ENCODE measurements around the gene THRSP. TPM values are rescaled to one million over a fixed set of nuclear protein-coding genes. Genes with fewer than 3 reads are reported as not detected.
A peak's percentile ranks its signal among the peaks of the same experiment; 100 is the strongest.

THRSP gene
- total and polyA plus RNA-seq, 8 donors: 0.33 to 1.4 (median 0.55) TPM; not detected in 5

- Histone ChIP-seq H3K4me1 (peaks cover 23 to 36% (median 27%) of the 10 kb centered on the region in 4 donors), H3K9me3 (no peaks in the 10 kb centered on the region), H3K4me3 (no peak overlapping the region), H3K36me3 (no peaks in the 10 kb centered on the region), H3K27ac (peak overlapping the region; percentile 71 to 83 (median 79)), H3K27me3 (no peaks in the 10 kb centered on the region)
- peak in 2 of 3 donors; percentile 57 to 87 for TF ChIP-seq POLR2AphosphoS5 (IDR thresholded peaks at IDR 0.05)
- no peak for TF ChIP-seq EP300 (IDR thresholded peaks at IDR 0.05)
- WGBS, 5 donors: 22 to 71% (median 43%) methylated on average over 5 of the region's 5 CpGs
- DNase-seq: peak in 1 of 2 donors; percentile 95
- intact Hi-C loops (cut with DNase I; ENCODE audit: low total_unique reads): no loop called here
Measured at GRCh38 chr11:78044706-78045105, 19.0 kb upstream of the THRSP start.

- Histone ChIP-seq H3K4me3 (peak overlapping the region; percentile 43 to 51 (median 47)), H3K27ac (peak overlapping the region; percentile 71 to 83 (median 79)), H3K9me3 (no peaks in the 10 kb centered on the region), H3K4me1 (peaks cover 12 to 23% (median 14%) of the 10 kb centered on the region in 4 donors), H3K36me3 (no peaks in the 10 kb centered on the region), H3K27me3 (no peaks in the 10 kb centered on the region)
- peak; percentile 89 to 92 for DNase-seq
- TF ChIP-seq POLR2AphosphoS5 (IDR thresholded peaks at IDR 0.05) (peak; percentile 23 to 87 (median 75)), CTCF (IDR thresholded peaks at IDR 0.05) (peak in 6 of 7 experiments; percentile 41 to 99 (median 94)), EP300 (IDR thresholded peaks at IDR 0.05) (no peak)
- intact Hi-C loops (cut with DNase I; ENCODE audit: low total_unique reads): no loop called here
- WGBS, 5 donors: 1 to 6% (median 4%) methylated on average over 16 to 28 of the region's 28 CpGs
Measured at GRCh38 chr11:78045851-78046485, 17.7 kb upstream of the THRSP start.

GRCh38 chr11:78046486-78046854 lies 17.2 kb upstream of the THRSP start:
- WGBS, 5 donors: 17 to 26% (median 23%) methylated on average over 6 of the region's 6 CpGs
- Histone ChIP-seq H3K4me3 (peak overlapping the region in 2 of 4 donors; percentile 44 to 50), H3K36me3 (no peaks in the 10 kb centered on the region), H3K27me3 (no peaks in the 10 kb centered on the region), H3K4me1 (peaks cover 11 to 21% (median 14%) of the 10 kb centered on the region in 4 donors), H3K9me3 (no peaks in the 10 kb centered on the region), H3K27ac (peak overlapping the region in 3 of 5 donors; percentile 71 to 79 (median 79))
- TF ChIP-seq POLR2A (IDR thresholded peaks at IDR 0.05) (no peak), CTCF (IDR thresholded peaks at IDR 0.05) (peak in 1 of 7 experiments; percentile 51)
- intact Hi-C loops (cut with DNase I; ENCODE audit: low total_unique reads): no loop called here
- no peak for DNase-seq

- Histone ChIP-seq H3K36me3 (no peaks in the 10 kb centered on the region), H3K9me3 (no peaks in the 10 kb centered on the region), H3K4me3 (no peak overlapping the region), H3K27me3 (no peaks in the 10 kb centered on the region), H3K27ac (no peak overlapping the region), H3K4me1 (peaks cover 11 to 21% (median 14%) of the 10 kb centered on the region in 4 donors)
- DNase-seq: no peak
- TF ChIP-seq EP300 (IDR thresholded peaks at IDR 0.05): no peak
- no peak for TF ChIP-seq POLR2AphosphoS5 (IDR thresholded peaks at IDR 0.05)
- TF ChIP-seq POLR2A (IDR thresholded peaks at IDR 0.05): no peak
- no peak for TF ChIP-seq CTCF (IDR thresholded peaks at IDR 0.05)
- 62 to 77% (median 74%) methylated on average over 3 of the region's 3 CpGs for WGBS, 5 donors
- intact Hi-C loops (cut with DNase I; ENCODE audit: low total_unique reads): no loop called here
Measured at GRCh38 chr11:78048561-78048960, 15.1 kb upstream of the THRSP start.

GRCh38 chr11:78049348-78049747 lies 14.3 kb upstream of the THRSP start:
- H3K27me3 ChIP-seq: no peaks in the 10 kb centered on the region
- H3K36me3 ChIP-seq: no peaks in the 10 kb centered on the region
- 71 to 86% (median 79%) methylated on average over 8 of the region's 8 CpGs for WGBS, 5 donors
- H3K9me3 ChIP-seq: no peaks in the 10 kb centered on the region
- DNase-seq: no peak
- TF ChIP-seq POLR2A (IDR thresholded peaks at IDR 0.05) (no peak), POLR2AphosphoS5 (IDR thresholded peaks at IDR 0.05) (no peak)
- intact Hi-C loops (cut with DNase I; ENCODE audit: low total_unique reads): no loop called here
- no peak overlapping the region for H3K27ac ChIP-seq
- no peak overlapping the region for H3K4me3 ChIP-seq
- H3K4me1 ChIP-seq: peaks cover 11 to 21% (median 12%) of the 10 kb centered on the region in 4 donors

Data from stomach (tissue), 9 donors.